Vagina (tissue), 2 donors: ENCODE results near the gene PAPLN. TPM values are rescaled to one million over a fixed set of nuclear protein-coding genes. Genes with fewer than 3 reads are reported as not detected.

Experiments
- DNase-seq, 2 donors: peaks; one replicate each; pipeline ENCODE4 v3.0.0-alpha.2; 2017; ENCODE audit errors: extremely low spot score in 2 of 2
- H3K27ac ChIP-seq: fragments of 200-600 bp; sonication (generic); one replicate; pipeline ENCODE4 v1.5.1; 2019
- H3K27me3 ChIP-seq: fragments of 200-600 bp; sonication (generic); one replicate; pipeline ENCODE4 v1.5.1; 2019
- H3K36me3 ChIP-seq, 2 donors: fragments of 200-600 bp; sonication (generic); one replicate each; pipeline ENCODE4 v1.5.1; 2017 to 2019
- H3K4me1 ChIP-seq: fragments of 200-600 bp; sonication (generic); one replicate; pipeline ENCODE4 v1.5.1; 2019
- H3K4me3 ChIP-seq, 2 donors: fragments of 200-600 bp; sonication (generic); 1 replicate in 1 of 2; 2 replicates in 1 of 2; pipeline ENCODE4 v1.5.1; 2016 to 2019
- H3K9me3 ChIP-seq: fragments of 200-600 bp; sonication (generic); one replicate; pipeline ENCODE4 v1.5.1; 2019
- POLR2A ChIP-seq, 2 donors: fragments of 450-650 bp; IDR thresholded peaks; one replicate each; pipeline ENCODE4 v1.6.1; 2017; ENCODE audit warnings: antibody characterized with exemption in 2 of 2, mild to moderate bottlenecking in 2 of 2, moderate library complexity in 2 of 2
- POLR2AphosphoS5 ChIP-seq, 2 donors: sonication (generic); formaldehyde crosslinking; IDR thresholded peaks; one replicate each; pipeline ENCODE4 v1.9.0; 2017; ENCODE audit warnings: antibody characterized with exemption in 2 of 2, mild to moderate bottlenecking in 2 of 2, low read depth in 1 of 2; ENCODE audit not compliant: insufficient read depth in 1 of 2
- intact Hi-C: fragments of 100-400 bp; cut with DNase I; formaldehyde crosslinking; loops from one replicate; pipeline ENCODE4 v1.15.1; 2023
- total RNA-seq: library from RNA; depleted of rRNA; stranded (reverse); fragments of >200 nt; gene quantifications from one replicate; pipeline ENCODE4 v1.2.3, GENCODE V29; 2016
- TF ChIP-seq, protein P1 (sequence below), 3 experiments: fragments of 450-650 bp in 2 of 3; fragments of 200-600 bp in 1 of 3; sonication (generic) in 1 of 3; IDR thresholded peaks; one replicate each; pipeline ENCODE4 v1.5.1; 2017 to 2019; ENCODE audit warnings: antibody characterized with exemption in 3 of 3, mild to moderate bottlenecking in 2 of 3, moderate library complexity in 2 of 3

PAPLN gene
- total RNA-seq, 1 donor from 2014 or later: 16.2 TPM

DNA sequence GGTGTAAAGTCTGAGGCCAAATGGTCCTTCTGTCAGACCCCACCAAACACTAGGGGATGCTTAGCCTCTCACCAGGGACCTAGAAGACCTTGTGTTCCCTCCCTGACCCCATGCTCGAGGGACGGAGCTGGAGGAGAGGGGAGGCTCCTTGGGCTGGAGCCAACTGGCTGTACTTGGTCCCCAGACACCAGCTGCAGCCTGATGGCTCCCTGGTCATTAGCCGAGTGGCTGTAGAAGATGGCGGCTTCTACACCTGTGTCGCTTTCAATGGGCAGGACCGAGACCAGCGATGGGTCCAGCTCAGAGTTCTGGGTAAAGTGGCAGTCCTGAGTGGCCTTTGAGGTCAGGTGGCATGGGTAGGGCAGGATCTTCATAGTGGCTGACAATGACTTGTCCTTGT is 29.0 kb downstream of the PAPLN start:
- Histone ChIP-seq H3K4me3 (no peak overlapping the region), H3K9me3 (no peaks in the 10 kb centered on the region), H3K36me3 (no peaks in the 10 kb centered on the region), H3K27me3 (no peaks in the 10 kb centered on the region), H3K4me1 (peaks cover 9% of the 10 kb centered on the region), H3K27ac (no peak overlapping the region)
- DNase-seq: no peak
- TF ChIP-seq, protein P1, sequence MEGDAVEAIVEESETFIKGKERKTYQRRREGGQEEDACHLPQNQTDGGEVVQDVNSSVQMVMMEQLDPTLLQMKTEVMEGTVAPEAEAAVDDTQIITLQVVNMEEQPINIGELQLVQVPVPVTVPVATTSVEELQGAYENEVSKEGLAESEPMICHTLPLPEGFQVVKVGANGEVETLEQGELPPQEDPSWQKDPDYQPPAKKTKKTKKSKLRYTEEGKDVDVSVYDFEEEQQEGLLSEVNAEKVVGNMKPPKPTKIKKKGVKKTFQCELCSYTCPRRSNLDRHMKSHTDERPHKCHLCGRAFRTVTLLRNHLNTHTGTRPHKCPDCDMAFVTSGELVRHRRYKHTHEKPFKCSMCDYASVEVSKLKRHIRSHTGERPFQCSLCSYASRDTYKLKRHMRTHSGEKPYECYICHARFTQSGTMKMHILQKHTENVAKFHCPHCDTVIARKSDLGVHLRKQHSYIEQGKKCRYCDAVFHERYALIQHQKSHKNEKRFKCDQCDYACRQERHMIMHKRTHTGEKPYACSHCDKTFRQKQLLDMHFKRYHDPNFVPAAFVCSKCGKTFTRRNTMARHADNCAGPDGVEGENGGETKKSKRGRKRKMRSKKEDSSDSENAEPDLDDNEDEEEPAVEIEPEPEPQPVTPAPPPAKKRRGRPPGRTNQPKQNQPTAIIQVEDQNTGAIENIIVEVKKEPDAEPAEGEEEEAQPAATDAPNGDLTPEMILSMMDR (IDR thresholded peaks at IDR 0.05): no peak
- no peak for TF ChIP-seq POLR2AphosphoS5 (IDR thresholded peaks at IDR 0.05; ENCODE audit: insufficient read depth in 1 of 2, low read depth in 1 of 2)
- no peak for TF ChIP-seq POLR2A (IDR thresholded peaks at IDR 0.05)
- intact Hi-C loops: no loop called here

DNA sequence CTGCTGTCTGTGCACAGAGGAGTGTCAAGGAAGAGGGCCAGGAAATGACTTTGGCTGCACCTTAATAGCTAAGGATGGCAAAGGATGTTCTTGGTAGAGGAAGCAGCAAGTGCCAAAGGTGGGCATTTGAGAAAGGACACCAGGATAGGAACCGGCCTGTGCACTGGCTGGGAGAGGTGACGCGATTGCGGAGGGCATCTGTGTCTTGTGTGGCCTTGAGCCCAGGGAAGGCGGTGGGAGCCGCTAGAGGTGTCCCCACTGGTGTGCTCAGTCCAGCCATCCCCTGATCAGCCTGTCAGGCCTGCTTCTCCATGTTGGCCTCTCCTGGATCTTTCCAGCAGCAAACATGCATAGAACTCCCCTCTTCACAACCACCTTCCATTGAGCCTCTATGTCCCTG is 30.2 kb downstream of the PAPLN start:
- H3K27ac ChIP-seq: no peak overlapping the region
- H3K36me3 ChIP-seq: no peaks in the 10 kb centered on the region
- H3K27me3 ChIP-seq: no peaks in the 10 kb centered on the region
- no peaks in the 10 kb centered on the region for H3K9me3 ChIP-seq
- no peak overlapping the region for H3K4me3 ChIP-seq
- intact Hi-C loops: no loop called here
- peaks cover 9% of the 10 kb centered on the region for H3K4me1 ChIP-seq
- no peak for TF ChIP-seq POLR2A (IDR thresholded peaks at IDR 0.05)
- TF ChIP-seq, protein P1 (IDR thresholded peaks at IDR 0.05): no peak
- no peak for DNase-seq

DNA sequence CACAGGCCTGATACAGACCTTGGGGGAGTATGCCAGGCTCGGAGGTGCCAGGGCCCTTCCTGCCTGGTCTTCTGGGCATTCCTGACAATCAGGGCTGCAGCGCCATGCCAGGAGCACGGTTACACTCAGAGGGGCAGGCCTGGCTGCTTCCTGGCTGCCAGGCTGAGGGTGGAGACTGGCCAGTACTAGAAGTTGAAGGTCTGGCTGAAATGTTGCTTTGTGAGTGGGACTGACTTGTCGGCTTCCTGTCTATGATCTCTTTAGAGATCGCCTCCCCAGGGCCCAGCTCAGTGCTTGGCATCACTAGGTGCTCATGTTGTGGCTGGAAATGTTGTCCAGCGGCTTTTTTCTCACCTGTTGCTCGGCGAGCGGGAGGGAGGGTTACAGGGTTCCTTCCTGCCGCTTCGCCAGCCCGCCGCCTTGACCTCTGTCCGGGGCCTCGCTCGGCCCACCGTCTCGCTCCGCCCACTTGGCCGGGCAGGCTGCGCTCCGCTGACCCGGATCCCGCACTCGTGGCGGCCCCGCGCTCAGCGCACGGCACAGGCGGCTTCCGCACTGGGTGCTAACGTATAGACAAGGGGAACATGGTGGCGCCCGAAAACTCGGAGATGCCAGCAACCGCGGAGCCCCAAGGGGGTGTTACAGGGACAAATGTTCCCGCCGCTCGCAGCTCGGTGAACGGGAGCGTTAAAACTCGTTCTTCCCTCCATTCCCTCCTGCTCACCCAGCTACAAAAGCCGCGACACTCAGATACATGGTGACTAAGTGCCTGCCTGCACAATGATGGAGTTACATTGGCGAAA is 32.6 kb downstream of the PAPLN start:
- Histone ChIP-seq H3K4me3 (peak overlapping the region; percentile 38 to 53), H3K36me3 (peaks cover 0 to 5% of the 10 kb centered on the region in 2 donors), H3K4me1 (peaks cover 9% of the 10 kb centered on the region), H3K27ac (peak overlapping the region; percentile 3), H3K27me3 (no peaks in the 10 kb centered on the region), H3K9me3 (no peaks in the 10 kb centered on the region)
- no peak for DNase-seq
- intact Hi-C loops: no loop called here
- no peak for TF ChIP-seq POLR2A (IDR thresholded peaks at IDR 0.05)
- TF ChIP-seq, protein P1 (IDR thresholded peaks at IDR 0.05): no peak
- peak in 1 of 2 donors; percentile 24 for TF ChIP-seq POLR2AphosphoS5 (IDR thresholded peaks at IDR 0.05; ENCODE audit: insufficient read depth in 1 of 2, low read depth in 1 of 2)

DNA sequence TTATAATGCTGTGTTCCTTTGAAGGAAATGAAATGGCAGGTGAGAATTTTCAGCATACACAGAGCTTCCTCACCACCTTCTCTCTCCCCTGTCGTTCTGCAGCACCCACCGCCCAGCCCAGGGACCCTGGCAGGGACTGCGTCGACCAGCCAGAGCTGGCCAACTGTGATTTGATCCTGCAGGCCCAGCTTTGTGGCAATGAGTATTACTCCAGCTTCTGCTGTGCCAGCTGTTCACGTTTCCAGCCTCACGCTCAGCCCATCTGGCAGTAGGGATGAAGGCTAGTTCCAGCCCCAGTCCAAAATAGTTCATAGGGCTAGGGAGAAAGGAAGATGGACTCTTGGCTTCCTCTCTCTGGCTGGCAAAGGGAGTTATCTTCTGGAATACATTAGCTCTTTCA is 35.1 kb downstream of the PAPLN start:
- Histone ChIP-seq H3K36me3 (peaks cover 0 to 29% of the 10 kb centered on the region in 2 donors), H3K27me3 (no peaks in the 10 kb centered on the region), H3K9me3 (no peaks in the 10 kb centered on the region), H3K4me3 (no peak overlapping the region), H3K4me1 (peaks cover 9% of the 10 kb centered on the region), H3K27ac (no peak overlapping the region)
- TF ChIP-seq POLR2A (IDR thresholded peaks at IDR 0.05) (no peak), POLR2AphosphoS5 (IDR thresholded peaks at IDR 0.05; ENCODE audit: insufficient read depth in 1 of 2, low read depth in 1 of 2) (no peak)
- TF ChIP-seq, protein P1 (IDR thresholded peaks at IDR 0.05): no peak
- intact Hi-C loops: no loop called here
- DNase-seq: no peak

GRCh38 chr14:73273799-73274198 is 36.5 kb downstream of the PAPLN start:
- Histone ChIP-seq H3K4me1 (peaks cover 9% of the 10 kb centered on the region), H3K27ac (no peak overlapping the region), H3K9me3 (no peaks in the 10 kb centered on the region), H3K36me3 (peaks cover 0 to 38% of the 10 kb centered on the region in 2 donors), H3K27me3 (no peaks in the 10 kb centered on the region), H3K4me3 (no peak overlapping the region)
- intact Hi-C loops: no loop called here
- TF ChIP-seq POLR2A (IDR thresholded peaks at IDR 0.05) (no peak), POLR2AphosphoS5 (IDR thresholded peaks at IDR 0.05; ENCODE audit: insufficient read depth in 1 of 2, low read depth in 1 of 2) (no peak)
- TF ChIP-seq, protein P1 (IDR thresholded peaks at IDR 0.05): no peak
- no peak for DNase-seq
